ENCODE data around the gene RFTN1. TPM values are rescaled to one million over a fixed set of nuclear protein-coding genes. Genes with fewer than 3 reads are reported as not detected.

RFTN1 gene, protein sequence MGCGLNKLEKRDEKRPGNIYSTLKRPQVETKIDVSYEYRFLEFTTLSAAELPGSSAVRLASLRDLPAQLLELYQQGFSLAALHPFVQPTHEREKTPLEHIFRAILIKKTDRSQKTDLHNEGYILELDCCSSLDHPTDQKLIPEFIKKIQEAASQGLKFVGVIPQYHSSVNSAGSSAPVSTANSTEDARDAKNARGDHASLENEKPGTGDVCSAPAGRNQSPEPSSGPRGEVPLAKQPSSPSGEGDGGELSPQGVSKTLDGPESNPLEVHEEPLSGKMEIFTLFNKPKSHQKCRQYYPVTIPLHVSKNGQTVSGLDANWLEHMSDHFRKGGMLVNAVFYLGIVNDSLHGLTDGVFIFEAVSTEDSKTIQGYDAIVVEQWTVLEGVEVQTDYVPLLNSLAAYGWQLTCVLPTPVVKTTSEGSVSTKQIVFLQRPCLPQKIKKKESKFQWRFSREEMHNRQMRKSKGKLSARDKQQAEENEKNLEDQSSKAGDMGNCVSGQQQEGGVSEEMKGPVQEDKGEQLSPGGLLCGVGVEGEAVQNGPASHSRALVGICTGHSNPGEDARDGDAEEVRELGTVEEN
- total RNA-seq (2014; rRNA removed; shearing (Covaris generic)) (6.8 and 7.2 TPM in 2 replicates), polyA plus RNA-seq (2016; fragmentation: Nextera tagmentation; extraction: Ambion mirVana) (3.3 and 4.6 TPM in 2 replicates)
- long read RNA-seq, partial matches to known transcripts, result 1 of 4 reads
- long read RNA-seq, other reads (novel, unspliced or antisense), result 0 of 4 reads

DNA sequence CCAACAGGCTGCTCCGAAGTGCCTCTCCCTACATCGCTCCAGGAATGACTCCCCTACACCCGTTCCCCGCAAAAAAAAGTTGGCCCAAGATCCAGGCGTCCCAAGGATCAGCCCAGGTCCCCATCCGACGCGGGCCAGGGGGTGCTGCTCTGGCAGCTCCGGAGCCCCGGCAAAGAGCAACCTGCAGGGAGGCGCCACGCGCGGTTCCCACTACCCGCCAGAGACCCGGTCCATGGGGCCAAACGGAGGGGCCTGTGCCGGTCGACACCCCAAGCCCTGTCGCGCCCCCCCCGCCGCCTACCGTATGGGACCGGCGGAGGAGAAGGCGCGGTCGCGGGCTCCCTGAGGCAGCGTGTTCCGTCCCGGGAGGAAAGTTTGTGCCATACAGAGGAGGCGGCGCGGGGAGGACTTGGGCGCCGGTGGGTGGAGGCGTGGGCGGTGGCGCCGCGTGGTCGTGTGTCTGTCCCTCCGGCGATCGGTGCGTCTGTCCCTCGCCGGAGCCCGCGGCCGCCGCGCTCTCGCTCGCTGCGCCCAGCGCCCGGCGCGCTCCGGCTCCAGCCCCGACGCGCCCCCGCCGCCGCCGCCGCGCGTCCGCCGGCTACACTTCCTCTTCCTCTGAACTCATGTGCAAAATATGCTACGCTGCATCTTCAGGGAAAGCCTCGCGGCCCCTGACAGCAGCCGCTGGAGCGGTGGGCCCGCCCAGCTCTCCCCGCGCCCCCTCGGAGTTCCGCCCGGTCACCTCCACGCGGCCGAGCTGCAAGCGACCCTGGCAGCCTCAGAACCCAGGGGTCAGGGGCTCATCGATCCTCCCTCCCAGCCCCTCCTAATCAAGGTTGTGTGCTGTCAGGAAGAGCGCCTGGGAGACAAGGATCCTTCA, at the start of gene RFTN1:
Gene RFTN1, minus strand, starts transcription at position 559 of the 880 bp plus-strand sequence. CDS start 19,830 bp downstream, outside the sequence.
- Histone ChIP-seq H3K79me2 (replicated peaks; ENCODE audit: insufficient read depth) (no peaks in the 10 kb centered on the region), H3K4me1 (ENCODE audit: insufficient read depth) (peaks cover 33% of the 10 kb centered on the region), H3K27ac (ENCODE audit: low read depth) (no peak within 1 kb of the TSS), H3K9me2 (ENCODE audit: insufficient read depth) (no peaks in the 10 kb centered on the region), H3K27me3 (ENCODE audit: insufficient read depth) (peaks cover 53% of the 10 kb centered on the region), H2AFZ (peak within 1 kb of the TSS; percentile 99), H3K4me2 (peak within 1 kb of the TSS; percentile 97), H3F3A (replicated peaks; ENCODE audit: low read depth) (peaks cover 8% of the 10 kb centered on the region), H3K36me3 (ENCODE audit: insufficient read depth) (no peaks in the 10 kb centered on the region), H3K4me3 (peak within 1 kb of the TSS; percentile 91), H4K20me1 (replicated peaks; ENCODE audit: insufficient read depth) (no peaks in the 10 kb centered on the region)
- no peaks in the 10 kb centered on the region for H3K36me3 Mint-ChIP-seq (ENCODE audit: low read depth)
- TF ChIP-seq, protein P1, sequence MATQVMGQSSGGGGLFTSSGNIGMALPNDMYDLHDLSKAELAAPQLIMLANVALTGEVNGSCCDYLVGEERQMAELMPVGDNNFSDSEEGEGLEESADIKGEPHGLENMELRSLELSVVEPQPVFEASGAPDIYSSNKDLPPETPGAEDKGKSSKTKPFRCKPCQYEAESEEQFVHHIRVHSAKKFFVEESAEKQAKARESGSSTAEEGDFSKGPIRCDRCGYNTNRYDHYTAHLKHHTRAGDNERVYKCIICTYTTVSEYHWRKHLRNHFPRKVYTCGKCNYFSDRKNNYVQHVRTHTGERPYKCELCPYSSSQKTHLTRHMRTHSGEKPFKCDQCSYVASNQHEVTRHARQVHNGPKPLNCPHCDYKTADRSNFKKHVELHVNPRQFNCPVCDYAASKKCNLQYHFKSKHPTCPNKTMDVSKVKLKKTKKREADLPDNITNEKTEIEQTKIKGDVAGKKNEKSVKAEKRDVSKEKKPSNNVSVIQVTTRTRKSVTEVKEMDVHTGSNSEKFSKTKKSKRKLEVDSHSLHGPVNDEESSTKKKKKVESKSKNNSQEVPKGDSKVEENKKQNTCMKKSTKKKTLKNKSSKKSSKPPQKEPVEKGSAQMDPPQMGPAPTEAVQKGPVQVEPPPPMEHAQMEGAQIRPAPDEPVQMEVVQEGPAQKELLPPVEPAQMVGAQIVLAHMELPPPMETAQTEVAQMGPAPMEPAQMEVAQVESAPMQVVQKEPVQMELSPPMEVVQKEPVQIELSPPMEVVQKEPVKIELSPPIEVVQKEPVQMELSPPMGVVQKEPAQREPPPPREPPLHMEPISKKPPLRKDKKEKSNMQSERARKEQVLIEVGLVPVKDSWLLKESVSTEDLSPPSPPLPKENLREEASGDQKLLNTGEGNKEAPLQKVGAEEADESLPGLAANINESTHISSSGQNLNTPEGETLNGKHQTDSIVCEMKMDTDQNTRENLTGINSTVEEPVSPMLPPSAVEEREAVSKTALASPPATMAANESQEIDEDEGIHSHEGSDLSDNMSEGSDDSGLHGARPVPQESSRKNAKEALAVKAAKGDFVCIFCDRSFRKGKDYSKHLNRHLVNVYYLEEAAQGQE (IDR thresholded peaks at IDR 0.05; ENCODE audit: unreplicated experiment), result no peak
- peak; percentile 54 for TF ChIP-seq EZH2 (IDR thresholded peaks at IDR 0.05; ENCODE audit: low read depth, unreplicated experiment)
- H3K4me1 Mint-ChIP-seq, result peaks cover 42% of the 10 kb centered on the region
- no peaks in the 10 kb centered on the region for H3K9me3 Mint-ChIP-seq
- peak within 1 kb of the TSS; percentile 86 for H3K4me3 Mint-ChIP-seq
- peaks cover 43% of the 10 kb centered on the region for H3K27me3 Mint-ChIP-seq (ENCODE audit: insufficient read depth, low read depth, poor library complexity)
- no peak within 1 kb of the TSS for H3K27ac Mint-ChIP-seq
- peak; percentile 39 for ATAC-seq
- DNase-seq (ENCODE audit: low spot score), result peak; percentile 69

DNA sequence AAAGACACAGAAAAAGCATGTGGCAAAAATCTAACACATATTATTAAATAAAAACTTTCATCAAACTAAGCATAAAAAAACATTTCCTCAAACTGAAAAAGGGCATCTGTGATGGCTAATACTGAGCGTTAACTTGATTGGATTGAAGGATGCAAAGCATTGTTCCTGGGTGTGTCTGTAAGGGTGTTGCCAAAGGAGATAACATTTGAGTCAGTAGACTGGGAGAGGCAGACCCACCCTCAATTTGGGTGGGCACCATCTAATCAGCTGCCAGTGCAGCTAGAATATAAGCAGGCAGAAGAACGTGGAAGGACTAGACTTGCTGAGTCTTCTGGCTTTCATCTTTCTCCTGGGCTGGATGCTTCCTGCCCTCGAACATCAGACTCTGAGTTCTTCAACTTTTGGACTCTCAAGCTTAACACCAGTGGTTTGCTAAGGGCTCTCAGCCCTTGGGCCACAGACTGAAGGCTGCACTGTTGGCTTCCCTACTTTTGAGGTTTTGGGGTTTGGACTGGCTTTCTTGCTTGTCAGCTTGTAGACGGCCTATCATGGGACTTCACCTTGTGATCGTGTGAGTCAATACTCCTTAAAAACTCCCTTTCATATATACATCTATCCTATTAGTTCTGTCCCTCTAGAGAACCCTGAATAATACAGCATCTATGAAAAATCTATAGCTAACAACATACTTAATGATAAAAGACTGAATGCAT, 46.3 kb upstream of the RFTN1 start:
- H2AFZ ChIP-seq, result no peak overlapping the region
- no peaks in the 10 kb centered on the region for H3K4me1 ChIP-seq (ENCODE audit: insufficient read depth)
- H3K4me3 ChIP-seq, result no peak overlapping the region
- H3K27ac Mint-ChIP-seq, result no peak overlapping the region
- no peak overlapping the region for H3K27ac ChIP-seq (ENCODE audit: low read depth)
- DNase-seq (ENCODE audit: low spot score) (no peak), ATAC-seq (no peak)
- H3K9me3 Mint-ChIP-seq, result peaks cover 23% of the 10 kb centered on the region
- H3K27me3 Mint-ChIP-seq (ENCODE audit: insufficient read depth, low read depth, poor library complexity), result peaks cover 7% of the 10 kb centered on the region
- H3K4me2 ChIP-seq, result no peak overlapping the region
- no peaks in the 10 kb centered on the region for H3F3A ChIP-seq (replicated peaks; ENCODE audit: low read depth)
- H3K9me2 ChIP-seq (ENCODE audit: insufficient read depth), result no peaks in the 10 kb centered on the region
- H3K4me1 Mint-ChIP-seq, result no peaks in the 10 kb centered on the region
- no peaks in the 10 kb centered on the region for H4K20me1 ChIP-seq (replicated peaks; ENCODE audit: insufficient read depth)
- H3K27me3 ChIP-seq (ENCODE audit: insufficient read depth), result no peaks in the 10 kb centered on the region
- H3K36me3 Mint-ChIP-seq (ENCODE audit: low read depth), result peaks cover 7% of the 10 kb centered on the region; the same call in 2 of the 3 replicates
- H3K79me2 ChIP-seq (replicated peaks; ENCODE audit: insufficient read depth), result no peaks in the 10 kb centered on the region
- H3K36me3 ChIP-seq (ENCODE audit: insufficient read depth), result no peaks in the 10 kb centered on the region
- H3K4me3 Mint-ChIP-seq, result no peak overlapping the region
- TF ChIP-seq, protein P2, sequence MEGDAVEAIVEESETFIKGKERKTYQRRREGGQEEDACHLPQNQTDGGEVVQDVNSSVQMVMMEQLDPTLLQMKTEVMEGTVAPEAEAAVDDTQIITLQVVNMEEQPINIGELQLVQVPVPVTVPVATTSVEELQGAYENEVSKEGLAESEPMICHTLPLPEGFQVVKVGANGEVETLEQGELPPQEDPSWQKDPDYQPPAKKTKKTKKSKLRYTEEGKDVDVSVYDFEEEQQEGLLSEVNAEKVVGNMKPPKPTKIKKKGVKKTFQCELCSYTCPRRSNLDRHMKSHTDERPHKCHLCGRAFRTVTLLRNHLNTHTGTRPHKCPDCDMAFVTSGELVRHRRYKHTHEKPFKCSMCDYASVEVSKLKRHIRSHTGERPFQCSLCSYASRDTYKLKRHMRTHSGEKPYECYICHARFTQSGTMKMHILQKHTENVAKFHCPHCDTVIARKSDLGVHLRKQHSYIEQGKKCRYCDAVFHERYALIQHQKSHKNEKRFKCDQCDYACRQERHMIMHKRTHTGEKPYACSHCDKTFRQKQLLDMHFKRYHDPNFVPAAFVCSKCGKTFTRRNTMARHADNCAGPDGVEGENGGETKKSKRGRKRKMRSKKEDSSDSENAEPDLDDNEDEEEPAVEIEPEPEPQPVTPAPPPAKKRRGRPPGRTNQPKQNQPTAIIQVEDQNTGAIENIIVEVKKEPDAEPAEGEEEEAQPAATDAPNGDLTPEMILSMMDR (conservative IDR thresholded peaks at IDR 0.05; ENCODE audit: low read depth in 2 of 2), result no peak
- TF ChIP-seq CREB1 (CRISPR knock-in tag; IDR thresholded peaks at IDR 0.05; ENCODE audit: low read depth), result no peak
- TF ChIP-seq, protein P3, sequence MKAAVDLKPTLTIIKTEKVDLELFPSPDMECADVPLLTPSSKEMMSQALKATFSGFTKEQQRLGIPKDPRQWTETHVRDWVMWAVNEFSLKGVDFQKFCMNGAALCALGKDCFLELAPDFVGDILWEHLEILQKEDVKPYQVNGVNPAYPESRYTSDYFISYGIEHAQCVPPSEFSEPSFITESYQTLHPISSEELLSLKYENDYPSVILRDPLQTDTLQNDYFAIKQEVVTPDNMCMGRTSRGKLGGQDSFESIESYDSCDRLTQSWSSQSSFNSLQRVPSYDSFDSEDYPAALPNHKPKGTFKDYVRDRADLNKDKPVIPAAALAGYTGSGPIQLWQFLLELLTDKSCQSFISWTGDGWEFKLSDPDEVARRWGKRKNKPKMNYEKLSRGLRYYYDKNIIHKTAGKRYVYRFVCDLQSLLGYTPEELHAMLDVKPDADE (IDR thresholded peaks at IDR 0.05), result no peak
- TF ChIP-seq NANOG (IDR thresholded peaks at IDR 0.05; ENCODE audit: borderline replicate concordance), result no peak
- TF ChIP-seq EZH2 (IDR thresholded peaks at IDR 0.05; ENCODE audit: low read depth, unreplicated experiment), result no peak

All from GM23338 (cell line).